Stromal cell of bone marrow (primary cell): ENCODE measurements around the gene PEX7.
"Not testable (repeated sequence)": the region's sequence is repeated elsewhere in the genome, so short reads cannot be mapped to it uniquely, and the experiment has no call there.

ENCODE experiments used
- DNase-seq: peaks from one replicate; pipeline ENCODE4 v3.0.0-alpha.2; 2012; ENCODE audit warnings: low read depth

The PEX7 gene

DNA sequence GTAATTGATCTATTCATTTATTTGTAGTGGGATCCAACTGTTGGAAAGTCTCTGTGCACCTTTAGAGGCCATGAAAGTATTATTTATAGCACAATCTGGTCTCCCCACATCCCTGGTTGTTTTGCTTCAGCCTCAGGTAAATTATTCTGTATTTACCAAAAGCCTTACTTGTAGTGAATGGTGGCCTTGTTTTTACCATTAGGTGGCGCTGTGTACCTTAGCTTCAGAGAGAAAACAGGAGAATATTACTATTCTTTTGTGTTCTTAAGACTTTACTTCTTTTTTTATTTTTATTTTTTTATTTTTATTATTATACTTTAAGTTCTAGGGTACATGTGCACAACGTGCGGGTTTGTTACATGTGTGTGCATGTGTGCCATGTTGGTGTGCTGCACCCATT lies 23.7 kb downstream of the PEX7 start:
- DNase-seq, result peak; percentile 28

DNA sequence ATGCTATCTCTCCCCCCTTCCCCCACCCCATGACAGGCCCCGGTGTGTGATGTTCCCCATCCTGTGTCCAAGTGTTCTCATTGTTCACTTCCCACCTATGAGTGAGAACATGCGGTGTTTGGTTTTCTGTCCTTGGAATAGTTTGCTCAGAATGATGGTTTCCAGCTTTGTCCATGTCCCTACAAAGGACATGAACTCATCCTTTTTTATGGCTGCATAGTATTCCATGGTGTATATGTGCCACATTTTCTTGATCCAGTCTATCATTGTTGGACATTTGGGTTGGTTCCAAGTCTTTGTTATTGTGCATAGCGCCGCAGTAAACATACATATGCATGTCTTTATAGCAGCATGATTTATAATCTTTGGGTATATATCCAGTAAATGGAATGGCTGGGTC lies 24.1 kb downstream of the PEX7 start:
- DNase-seq, result not testable (repeated sequence)

DNA sequence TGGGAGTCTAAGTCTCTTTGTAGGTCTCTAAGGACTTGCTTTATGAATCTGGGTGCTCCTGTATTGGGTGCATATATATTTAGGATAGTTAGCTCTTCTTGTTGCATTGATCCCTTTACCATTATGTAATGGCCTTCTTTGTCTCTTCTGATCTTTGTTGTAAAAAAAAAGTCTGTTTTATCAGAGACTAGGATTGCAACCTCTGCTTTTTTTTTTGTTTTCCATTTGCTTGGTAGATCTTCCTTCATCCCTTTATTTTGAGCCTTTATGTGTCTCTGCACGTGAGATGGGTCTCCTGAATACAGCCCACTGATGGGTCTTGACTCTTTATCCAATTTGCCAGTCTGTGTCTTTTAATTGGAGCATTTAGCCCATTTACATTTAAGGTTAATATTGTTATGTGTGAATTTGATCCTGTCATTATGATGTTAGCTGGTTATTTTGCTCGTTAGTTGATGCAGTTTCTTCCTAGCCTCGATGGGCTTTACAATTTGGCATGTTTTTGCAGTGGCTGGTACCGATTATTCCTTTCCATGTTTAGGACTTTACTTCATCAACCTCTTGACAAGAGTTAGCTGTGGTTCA lies 27.7 kb downstream of the PEX7 start:
- DNase-seq, result not testable (repeated sequence)

DNA sequence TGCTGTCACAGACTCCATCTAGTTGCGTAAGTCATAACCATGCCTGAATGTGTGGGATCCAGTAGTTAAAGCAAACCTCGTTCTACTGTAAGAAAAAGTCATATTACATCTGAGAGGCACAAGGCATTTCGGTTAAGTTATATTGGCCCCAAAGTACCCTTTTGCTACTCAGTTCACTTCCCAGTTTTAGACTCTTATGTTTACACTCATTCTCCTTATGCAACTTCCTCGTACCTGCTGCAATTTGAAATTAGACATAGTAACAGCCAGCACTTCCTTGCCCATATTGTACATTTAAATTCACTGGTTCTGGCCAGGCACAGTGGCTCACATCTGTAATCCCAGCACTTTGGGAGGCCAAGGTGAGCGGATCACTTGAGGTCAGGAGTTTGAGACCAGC lies 37.0 kb downstream of the PEX7 start:
- no peak for DNase-seq

DNA sequence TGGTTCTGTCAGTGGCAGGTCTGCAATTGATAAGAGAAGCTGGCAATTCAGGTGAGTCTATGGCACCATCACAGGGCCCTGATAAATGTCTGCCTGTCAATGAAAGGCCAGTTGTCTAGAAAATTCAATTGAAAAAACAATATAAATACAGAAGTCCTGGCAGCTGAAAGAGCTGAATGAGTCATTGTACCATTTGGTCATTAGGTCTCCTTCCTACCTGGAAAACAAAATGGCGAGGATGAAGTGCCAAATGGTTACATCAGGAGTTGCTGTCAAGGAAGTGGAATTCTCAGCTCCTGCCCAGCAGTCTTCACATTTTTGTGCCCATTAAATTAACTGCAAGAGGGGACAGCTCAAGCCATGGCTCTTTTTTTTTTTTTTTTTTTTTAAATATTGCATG lies 37.7 kb downstream of the PEX7 start:
- no peak for DNase-seq

DNA sequence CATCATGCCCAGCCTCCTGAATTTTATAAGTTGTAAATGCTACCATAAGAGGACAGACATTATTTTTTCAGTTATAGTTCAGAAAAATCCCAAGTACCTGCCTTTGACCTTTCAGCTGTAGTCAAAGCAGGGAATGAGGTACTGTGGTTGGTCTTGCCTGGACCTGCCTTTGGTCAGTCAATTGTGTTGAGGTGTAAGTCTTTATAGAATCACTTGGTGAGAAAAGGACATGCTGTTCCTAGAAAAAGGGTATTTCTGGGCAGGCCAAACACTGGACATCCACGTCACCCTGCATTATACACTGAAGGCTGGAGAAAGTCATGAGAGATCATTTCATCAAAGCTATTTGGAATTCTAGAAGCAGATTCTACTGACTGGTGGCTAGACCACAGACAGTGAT lies 40.3 kb downstream of the PEX7 start:
- no peak for DNase-seq

DNA sequence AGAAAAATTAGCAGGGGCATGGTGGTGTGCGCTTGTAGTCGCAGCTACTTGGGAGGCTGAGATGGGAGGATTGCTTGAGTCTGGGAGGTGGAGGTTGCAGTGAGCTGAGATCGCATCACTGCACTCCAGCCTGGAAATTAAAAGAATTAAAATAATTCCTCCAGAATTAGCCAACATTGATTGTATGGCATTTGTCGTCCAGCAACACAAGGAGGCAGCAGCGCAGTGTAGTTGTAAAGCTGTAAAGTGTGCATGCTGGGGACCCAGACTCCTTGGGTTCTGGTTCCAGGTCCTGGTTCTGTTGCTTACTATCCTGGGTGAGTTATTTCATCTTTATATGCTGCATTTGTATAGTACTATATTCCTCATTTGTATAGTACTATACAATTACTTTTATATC lies 41.4 kb downstream of the PEX7 start:
- no peak for DNase-seq

DNA sequence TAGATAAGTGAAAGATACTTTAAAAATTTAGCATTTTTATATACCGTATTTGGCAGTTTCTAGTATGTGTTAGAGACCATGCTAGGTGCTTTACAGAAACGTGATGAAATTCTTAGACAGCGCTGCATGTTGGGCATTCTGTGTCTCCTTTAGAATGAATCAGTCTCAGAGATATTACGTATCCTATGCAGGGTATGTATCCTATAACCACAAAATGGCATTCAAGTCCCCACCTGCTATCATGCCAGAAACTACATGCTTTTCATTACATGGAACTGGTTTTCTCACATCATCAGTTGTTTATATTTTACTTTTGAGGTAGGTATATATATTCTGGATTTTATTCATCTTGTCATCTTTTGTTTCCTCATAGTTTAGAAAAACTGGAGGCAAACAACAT lies 42.3 kb downstream of the PEX7 start:
- DNase-seq, result no peak

DNA sequence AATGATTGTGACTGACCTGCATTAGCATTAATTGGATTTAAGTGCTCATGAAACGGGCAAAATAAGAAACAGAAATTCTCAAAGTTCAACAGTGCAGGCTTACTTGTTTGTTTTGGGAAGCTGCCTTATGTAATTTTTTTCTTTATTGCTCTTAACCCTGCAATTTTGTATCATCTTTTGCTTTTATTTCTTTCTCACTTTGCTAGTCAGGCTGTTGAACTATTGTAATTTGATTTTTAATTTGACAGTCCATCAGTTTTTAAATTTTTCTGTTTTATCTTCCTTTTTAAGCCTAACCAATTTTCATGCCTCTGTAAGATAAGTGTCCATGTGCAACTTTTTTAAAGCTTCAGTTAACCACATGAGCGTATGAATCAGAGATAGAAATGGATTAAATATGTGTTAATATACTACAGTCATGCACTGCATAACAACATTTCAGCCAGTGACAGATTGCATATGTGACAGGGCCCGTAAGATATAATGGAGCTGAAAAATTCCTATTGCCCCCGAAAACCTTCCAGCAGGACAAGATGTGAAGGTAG lies 44.6 kb downstream of the PEX7 start:
- DNase-seq, result peak; percentile 36

DNA sequence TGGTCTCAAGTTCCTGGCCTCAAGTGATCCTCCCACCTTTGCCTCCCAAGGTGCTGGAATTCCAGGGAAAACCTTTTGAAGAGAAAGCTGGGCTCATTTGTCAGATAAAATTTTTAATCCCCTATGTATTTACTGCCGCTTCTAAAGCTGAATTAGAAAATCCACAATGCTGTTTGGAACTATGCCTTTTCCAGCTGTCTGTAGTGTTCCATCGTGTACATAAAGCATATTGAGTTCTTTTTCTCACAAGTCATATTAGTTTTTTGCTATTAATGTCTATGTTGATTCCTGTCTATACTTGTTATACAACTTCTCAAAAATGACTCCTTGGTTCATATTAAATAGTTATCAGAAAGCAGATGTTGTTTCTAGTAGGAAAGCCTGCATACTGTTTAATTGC lies 47.1 kb downstream of the PEX7 start:
- no peak for DNase-seq

DNA sequence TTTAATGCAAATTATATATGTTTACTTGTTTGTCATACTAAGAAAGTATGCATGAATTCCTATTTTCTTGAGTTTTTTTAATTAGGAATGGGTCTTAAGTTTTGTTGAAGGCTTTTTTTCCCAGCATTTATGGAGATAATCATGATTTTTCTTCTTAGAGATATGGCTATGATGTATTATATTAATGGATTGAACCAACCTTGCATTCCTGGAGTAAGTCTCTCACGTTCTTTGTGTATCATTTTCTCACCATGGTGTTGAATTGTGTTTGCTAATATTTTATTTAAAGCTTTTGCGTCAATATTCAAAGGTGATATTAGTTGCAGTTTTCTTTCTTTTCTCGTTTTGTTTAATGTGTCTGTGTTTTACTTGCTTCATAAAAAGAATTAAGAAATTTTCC lies 51.4 kb downstream of the PEX7 start:
- no peak for DNase-seq

DNA sequence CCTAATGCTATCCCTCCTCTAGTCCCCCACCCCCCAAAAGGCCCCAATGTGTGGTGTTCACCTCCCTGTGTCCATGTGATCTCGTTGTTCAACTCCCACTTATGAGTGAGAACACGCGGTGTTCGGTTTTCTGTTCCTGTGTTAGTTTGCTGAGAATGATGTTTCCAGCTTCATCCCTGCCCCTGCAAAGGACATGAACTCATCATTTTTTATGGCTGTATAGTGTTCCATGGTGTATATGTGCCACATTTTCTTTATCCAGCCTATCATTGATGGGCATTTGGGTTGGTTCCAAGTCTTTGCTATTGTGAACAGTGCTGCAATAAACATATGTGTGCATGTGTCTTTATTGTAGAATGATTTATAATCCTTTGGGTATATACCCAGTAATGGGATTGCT lies 54.1 kb downstream of the PEX7 start:
- not testable (repeated sequence) for DNase-seq

DNA sequence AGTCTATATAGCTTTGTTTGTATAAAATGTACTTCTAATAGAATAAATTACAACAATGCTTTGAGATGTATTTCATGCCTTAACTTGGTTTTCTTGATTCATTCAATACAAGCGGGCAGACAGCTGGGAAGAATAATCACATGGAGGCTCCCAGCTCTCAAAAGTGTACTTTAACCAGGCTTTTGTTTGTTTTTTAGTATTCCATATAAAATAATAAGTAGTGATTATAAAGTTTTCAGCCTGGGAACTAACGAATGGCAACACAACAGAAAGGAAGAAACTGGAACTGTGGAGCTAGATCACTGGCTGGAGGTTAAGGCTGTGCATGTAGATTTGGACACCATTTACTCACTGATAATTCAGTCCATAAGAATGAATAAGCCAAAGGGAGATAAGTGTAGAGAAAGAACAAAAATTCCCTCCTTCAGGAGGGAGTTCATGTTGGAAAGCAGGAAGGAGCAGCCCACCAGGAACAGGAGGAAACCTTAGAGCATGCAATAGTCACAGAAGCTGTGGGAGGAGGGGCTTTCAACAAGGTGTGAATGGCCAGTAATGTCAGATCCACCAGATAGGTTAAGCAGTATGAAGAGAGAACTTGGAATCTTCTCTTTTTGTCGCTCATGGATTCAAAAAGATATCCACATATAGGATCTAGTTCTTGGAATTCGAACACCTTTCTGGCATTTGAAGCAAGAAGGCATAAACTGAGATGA lies 58.5 kb downstream of the PEX7 start:
- no peak for DNase-seq

DNA sequence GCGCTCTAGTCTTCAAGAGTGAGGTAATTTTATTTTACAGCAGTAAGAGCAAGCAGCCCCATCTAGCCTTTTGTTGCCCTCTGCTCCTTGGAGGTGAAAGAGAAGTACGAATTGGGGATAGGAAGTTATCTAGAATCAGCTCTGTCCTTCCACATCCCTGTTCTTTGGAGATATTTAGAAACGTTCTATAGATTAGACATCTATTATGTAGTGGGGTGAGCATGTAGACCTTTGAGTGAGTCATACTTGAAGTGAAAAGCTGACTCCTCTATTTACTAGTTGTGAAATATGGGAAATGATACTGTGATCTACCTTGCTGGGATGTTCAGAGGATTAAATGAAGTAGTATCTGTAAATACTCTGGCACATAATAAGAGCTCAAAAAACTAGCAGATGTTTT lies 63.7 kb downstream of the PEX7 start:
- DNase-seq, result no peak

DNA sequence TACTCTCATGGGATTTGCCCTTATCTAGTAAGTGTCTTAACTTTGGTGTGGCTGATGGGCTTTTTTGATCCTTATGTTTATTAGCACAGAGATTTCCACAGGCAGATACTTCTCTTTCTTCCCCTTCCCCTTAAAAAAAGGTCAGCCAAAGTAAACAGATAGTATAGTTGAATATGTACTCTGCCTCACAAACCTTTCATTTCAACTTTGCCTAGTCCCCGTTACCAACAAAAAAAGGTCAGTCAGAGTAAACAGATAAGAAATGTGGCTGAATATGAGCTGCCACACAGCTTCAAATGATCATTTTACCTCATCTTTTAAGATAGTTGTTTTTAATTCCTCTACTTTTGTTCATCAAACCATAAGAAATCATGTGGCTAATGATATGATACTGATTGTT lies 65.6 kb downstream of the PEX7 start:
- DNase-seq, result no peak

DNA sequence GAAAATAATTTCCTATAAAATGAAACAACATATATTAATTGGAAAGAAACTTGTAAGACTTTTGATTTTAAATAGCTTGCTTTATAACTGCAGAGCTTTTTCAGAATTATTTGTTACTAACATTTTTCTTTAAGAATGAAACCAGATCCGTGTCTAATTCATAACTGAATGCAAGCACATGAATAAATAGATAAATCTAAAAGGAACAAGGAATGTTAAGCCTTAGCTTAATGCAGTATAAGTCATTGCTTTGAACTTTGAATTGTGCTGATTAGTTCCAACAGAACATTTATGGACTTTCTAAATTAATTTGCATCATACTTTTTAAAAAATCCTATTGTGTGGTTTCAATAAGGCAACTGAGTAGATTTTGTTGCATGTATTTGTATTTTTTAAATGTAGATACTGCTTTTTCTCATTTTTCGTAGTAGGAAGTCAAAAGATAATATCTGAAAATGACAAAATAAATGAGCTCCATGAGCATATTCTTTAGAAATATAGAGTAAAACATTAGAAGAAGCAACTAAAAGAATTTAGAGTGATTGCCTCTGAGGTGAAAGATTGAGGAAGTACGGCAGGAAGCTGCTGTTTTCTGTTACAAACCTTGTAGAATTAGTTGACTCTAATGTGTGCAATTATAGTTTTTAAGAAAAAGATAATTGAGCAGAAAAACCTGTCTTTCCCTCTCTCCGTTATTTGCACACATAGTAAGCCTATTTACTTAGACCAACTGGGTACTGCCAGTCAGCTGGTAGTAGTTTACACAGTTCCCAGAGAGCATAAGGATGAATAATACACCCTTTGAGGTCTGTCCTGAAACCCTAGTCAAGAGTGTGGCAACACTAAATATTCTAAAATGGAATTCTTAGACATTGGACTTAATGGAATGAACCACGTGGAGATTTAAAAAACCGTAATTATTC lies 67.1 kb downstream of the PEX7 start:
- no peak for DNase-seq

DNA sequence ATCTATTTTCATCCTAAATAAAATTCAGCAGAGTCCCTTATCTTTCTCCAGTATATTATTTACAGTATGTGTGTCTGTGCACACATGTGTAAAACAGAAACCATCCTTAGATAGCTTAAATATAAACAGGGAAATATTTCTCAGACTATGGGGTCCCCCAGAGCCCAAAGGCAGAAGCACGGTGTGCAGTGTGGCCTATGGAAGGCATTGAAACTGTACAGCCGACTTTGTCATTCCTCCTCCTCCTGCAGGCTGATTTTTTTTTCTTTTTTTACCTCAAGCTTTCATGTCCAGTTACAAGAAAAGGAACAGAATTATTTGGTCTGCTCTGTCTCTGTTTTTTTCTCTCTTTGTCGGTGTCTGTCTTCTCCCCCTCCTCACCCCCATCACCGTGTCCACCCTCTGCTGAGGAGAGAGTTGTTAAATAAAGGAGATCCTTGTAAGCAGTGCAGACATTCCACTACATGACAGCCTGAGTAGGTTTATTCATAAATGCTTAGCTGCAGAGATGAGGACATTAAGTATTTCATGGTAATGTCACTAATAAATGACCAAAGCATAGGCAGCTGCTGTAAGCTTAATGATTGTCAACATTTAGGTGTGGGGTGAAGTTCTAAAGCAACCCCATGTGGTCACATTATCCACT lies 67.9 kb downstream of the PEX7 start:
- no peak for DNase-seq

DNA sequence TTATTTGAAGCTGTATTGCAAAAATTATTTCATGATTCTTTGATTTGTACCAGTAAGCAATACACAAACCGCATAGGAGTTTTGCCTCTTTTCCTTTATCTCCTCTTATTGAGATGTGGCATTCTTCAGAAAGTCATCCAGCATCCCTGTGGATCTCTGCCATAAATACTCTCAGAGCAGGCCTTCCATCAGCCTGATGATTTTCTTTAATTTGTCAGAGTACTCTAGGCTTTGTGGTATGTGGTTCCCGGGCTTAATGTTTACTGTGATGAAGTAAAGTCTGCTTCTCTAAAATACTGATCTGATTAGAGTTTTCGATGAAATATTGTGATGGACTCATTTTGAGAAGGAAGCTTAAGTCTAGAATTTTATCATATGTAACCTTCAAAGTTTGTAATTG lies 68.6 kb downstream of the PEX7 start:
- no peak for DNase-seq

DNA sequence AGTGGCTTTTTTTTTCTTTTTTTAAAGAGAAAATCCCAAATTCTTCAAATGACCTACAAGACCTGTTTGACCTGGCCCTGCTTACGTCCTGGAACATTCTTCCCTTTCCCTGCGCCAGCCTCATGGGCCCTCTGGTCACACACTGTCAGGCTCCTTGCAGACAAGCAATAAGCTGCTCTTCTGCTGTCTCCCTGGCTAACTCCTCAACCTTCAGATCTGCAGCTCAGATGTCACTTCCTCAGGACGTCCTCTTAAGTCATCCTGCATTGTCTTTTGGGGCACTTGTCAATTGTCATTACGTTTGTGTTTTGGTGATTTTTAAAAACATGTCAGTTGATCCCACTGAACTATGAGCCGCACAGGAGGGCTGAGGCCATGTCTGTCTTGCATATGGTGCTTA lies 70.8 kb downstream of the PEX7 start:
- no peak for DNase-seq

DNA sequence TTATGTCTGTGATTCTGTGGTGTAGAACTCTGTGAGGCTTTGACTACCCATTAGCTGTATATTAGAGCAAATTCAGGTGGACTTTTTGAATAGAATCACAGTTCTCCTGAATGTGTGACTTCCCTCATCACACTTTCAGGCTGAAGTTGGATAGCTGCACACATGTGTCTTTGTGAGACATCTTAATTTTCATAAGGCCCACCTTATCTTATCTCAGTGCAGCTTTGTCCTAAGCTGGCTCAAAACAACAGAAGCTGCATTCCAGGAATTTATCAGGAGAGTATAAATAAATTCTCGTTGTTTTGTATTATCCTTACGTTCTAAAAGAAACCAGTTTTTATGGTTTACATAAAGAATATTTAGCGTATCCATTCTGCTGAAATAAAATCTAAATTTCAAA lies 73.5 kb downstream of the PEX7 start:
- DNase-seq, result no peak

DNA sequence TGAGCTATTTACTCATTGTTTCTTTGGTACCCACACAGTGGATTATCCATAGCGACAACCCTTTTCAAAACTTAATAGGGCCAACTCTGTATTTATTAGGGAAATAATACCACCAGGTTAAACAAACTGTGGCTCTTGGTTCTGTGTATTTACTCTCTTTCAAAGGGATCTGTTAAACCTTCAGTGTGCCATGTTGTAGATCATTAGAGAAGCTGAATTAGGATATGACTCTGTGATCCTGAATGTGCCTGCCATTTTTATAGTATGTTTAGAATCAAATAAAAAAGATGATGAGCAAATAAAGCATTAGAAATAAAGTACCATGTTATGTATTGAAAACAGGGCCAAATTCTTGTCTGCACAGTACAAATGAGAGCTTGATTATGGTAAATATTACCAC lies 74.7 kb downstream of the PEX7 start:
- DNase-seq, result no peak

DNA sequence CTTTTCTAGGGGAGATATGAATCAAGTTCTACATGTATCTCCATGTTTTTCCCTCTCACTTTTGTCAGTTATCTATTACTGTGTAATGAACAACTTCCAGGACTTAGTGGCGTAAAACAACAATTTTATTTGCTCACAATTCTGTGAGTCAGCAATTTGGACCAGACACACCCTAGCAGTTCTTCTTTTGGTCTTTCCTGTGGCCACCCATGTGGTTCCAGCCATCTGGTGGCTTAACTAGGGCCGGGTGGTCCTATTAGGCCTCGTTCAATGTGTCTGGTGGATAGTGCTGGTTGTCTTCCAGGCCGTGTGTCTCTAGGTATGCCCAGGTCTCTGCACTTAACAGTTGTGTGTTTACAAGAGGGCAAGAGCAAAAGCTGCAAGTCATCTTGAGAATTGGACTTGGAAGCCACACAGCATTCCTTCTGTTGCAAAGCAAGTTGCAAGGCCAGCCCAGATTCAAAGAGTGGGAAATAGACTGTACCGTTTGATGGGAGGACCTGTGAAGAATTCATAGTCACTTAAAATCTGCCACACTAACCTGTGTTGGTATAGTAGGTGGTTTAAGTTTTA lies 78.9 kb downstream of the PEX7 start:
- no peak for DNase-seq
